ENCODE measurements around the gene DENND2A.

DNA sequence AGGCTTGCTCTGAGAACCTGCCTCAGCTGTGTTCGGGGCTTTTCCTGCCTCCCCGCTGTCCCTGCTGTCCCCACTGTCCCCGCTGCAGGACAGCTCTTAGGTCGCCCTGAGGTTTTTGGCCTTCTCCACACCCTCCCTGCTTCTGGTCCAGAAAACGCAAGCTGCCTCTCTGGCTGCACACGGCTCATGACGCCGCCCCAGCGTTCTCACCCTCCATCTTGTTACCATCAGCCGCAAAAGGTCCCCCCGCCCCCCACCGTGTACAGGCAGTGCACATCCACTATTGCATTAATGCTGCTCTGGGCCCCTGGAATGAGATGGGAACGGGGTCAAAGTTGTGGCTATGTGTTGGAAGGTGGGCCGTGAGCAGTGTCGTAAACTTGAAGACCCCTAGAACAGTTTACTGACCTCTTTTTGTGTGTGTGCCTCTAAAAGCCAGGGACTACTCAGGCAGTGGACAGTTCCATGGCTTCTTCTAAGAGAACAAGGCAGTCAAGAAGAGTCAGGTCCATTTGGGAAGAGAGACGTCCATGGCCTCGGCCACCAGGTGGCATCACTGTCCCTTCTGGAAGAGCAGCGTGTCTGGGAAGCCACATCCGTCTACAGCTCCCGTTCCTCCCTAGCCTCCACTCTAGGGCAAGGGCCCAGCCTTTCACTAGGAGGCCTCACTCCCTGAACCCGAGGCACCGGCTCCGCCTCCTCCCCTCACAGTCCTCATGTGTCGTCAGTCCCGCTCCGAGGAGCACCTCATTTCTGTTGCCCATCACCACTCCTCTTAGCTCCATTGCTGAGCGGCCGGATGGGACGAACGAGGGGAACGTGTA lies 122.9 kb downstream of the DENND2A start:
- TF ChIP-seq, protein P1, sequence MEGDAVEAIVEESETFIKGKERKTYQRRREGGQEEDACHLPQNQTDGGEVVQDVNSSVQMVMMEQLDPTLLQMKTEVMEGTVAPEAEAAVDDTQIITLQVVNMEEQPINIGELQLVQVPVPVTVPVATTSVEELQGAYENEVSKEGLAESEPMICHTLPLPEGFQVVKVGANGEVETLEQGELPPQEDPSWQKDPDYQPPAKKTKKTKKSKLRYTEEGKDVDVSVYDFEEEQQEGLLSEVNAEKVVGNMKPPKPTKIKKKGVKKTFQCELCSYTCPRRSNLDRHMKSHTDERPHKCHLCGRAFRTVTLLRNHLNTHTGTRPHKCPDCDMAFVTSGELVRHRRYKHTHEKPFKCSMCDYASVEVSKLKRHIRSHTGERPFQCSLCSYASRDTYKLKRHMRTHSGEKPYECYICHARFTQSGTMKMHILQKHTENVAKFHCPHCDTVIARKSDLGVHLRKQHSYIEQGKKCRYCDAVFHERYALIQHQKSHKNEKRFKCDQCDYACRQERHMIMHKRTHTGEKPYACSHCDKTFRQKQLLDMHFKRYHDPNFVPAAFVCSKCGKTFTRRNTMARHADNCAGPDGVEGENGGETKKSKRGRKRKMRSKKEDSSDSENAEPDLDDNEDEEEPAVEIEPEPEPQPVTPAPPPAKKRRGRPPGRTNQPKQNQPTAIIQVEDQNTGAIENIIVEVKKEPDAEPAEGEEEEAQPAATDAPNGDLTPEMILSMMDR (IDR thresholded peaks at IDR 0.05) = peak in 3 of 4 experiments; percentile 95 to 96 (median 96)
- TF ChIP-seq POLR2A (IDR thresholded peaks at IDR 0.05) (no peak), POLR2AphosphoS5 (IDR thresholded peaks at IDR 0.05) (peak; percentile 49), EP300 (IDR thresholded peaks at IDR 0.05) (no peak)

All from gastroesophageal sphincter (tissue), 3 donors.